DOHH2 (cell line): ENCODE measurements around the gene GDI1.

Experiments
- CTCF ChIP-seq: fragments of 200-600 bp; sonication (generic); IDR thresholded peaks from one replicate; pipeline ENCODE4 v1.5.1; 2014; ENCODE audit warnings: antibody characterized with exemption, mild to moderate bottlenecking, low read depth, low read length; ENCODE audit not compliant: poor library complexity, severe bottlenecking
- EZH2phosphoT487 ChIP-seq: fragments of 200-600 bp; sonication (generic); IDR thresholded peaks from 2 replicates; pipeline ENCODE4 v1.6.1; 2017; ENCODE audit warnings: borderline replicate concordance, mild to moderate bottlenecking, antibody characterized with exemption, low read length, moderate library complexity, mixed read lengths

GRCh38 chrX:154441564-154441963, 4.6 kb downstream of the GDI1 start:
- TF ChIP-seq CTCF (no peak), EZH2phosphoT487 (no peak)
